Right lobe of liver (tissue), 4 donors: Measurements from ENCODE around the gene KAT7.

Experiments used
- CTCF ChIP-seq, 4 donors: fragments of 200-600 bp in 3 of 4; fragments of 450-650 bp in 1 of 4; IDR thresholded peaks; one replicate each; pipeline versions ENCODE4 v1.5.1 to v1.8.0; 2016 to 2022; ENCODE audit warnings: antibody characterized with exemption in 4 of 4, mild to moderate bottlenecking in 2 of 4
- POLR2A ChIP-seq: fragments of 450-650 bp; IDR thresholded peaks from one replicate; pipeline ENCODE4 v1.6.1; 2017; ENCODE audit warnings: antibody characterized with exemption, mild to moderate bottlenecking
- donor health status: DM: no; HTN: no; CAD: no.
- donor health status: DM: no; HTN: no; CAD: no.
- donor health status: DM: no; HTN: yes; CAD: no.

- no peak for TF ChIP-seq POLR2A
- no peak for TF ChIP-seq CTCF (IDR thresholded peaks at IDR 0.05)
Measured at GRCh38 chr17:49741692-49742076, 46.8 kb upstream of the KAT7 start.
